ENCODE data around the gene NMRK1. TPM values are rescaled to one million over a fixed set of nuclear protein-coding genes. Genes with fewer than 3 reads are reported as not detected.

Gene NMRK1
- total and polyA plus RNA-seq, 2 of the 13 experiments (the other 11 are each of a cell fraction or from before 2014, with no cell fraction given): 9.1 to 12.9 TPM

GRCh38 chr9:75036793-75037192 is 51.2 kb downstream of the NMRK1 start (continued):
- no peak for TF ChIP-seq ZXDC (CRISPR knock-in tag; IDR thresholded peaks at IDR 0.05)
- no peak for TF ChIP-seq ZNF451 (CRISPR knock-in tag; IDR thresholded peaks at IDR 0.05)
- no peak for TF ChIP-seq ZNF30 (CRISPR knock-in tag; IDR thresholded peaks at IDR 0.05)
- no peak for TF ChIP-seq FUBP1 (CRISPR knock-in tag; IDR thresholded peaks at IDR 0.05; ENCODE audit: borderline replicate concordance)
- no peak for TF ChIP-seq MLXIP (CRISPR knock-in tag; IDR thresholded peaks at IDR 0.05; ENCODE audit: borderline replicate concordance)
- no peak for TF ChIP-seq THAP9 (CRISPR knock-in tag; IDR thresholded peaks at IDR 0.05; ENCODE audit: borderline replicate concordance)
- TF ChIP-seq PCBP2 (optimal IDR thresholded peaks at IDR 0.05; ENCODE audit: low read depth, low read length, poor library complexity, severe bottlenecking): no peak
- no peak for TF ChIP-seq AGO1 (IDR thresholded peaks at IDR 0.05; ENCODE audit: low read depth, low read length, poor library complexity, severe bottlenecking)
- TF ChIP-seq YEATS4 (CRISPR knock-in tag; IDR thresholded peaks at IDR 0.05; ENCODE audit: borderline replicate concordance): no peak
- TF ChIP-seq THAP11 (CRISPR knock-in tag; IDR thresholded peaks at IDR 0.05): no peak

Measured in HepG2 (cell line).